Measurements from ENCODE around the gene EMC1. TPM values are rescaled to one million over a fixed set of nuclear protein-coding genes. Genes with fewer than 3 reads are reported as not detected.

The EMC1 gene
- total RNA-seq, 6 experiments from 2014 or later: 18.6 to 32.7 (median 25.3) TPM

- no peak for TF ChIP-seq POLR2A (IDR thresholded peaks at IDR 0.05)
- no peak for TF ChIP-seq CTCF (IDR thresholded peaks at IDR 0.05)
- Histone ChIP-seq H3K36me3 (peaks cover 11 to 46% (median 22%) of the 10 kb centered on the region in 4 donors), H3K27me3 (no peaks in the 10 kb centered on the region), H3K27ac (peak overlapping the region in 1 of 3 donors; percentile 77), H3K4me1 (peaks cover 0 to 50% (median 14%) of the 10 kb centered on the region in 4 donors), H3K4me3 (no peak overlapping the region), H3K9me3 (no peaks in the 10 kb centered on the region)
- DNase-seq (no peak), ATAC-seq (peak in 2 of 4 donors; percentile 29 to 42)
- intact Hi-C loops (cut with DNase I): no loop called here
- WGBS (ENCODE audit: insufficient coverage, low coverage, low lambda C conversion rate, missing lambda C conversion rate): 88% methylated on average over 4 of the region's 4 CpGs
Observed at GRCh38 chr1:19199969-19200604, 51.2 kb downstream of the EMC1 start.

GRCh38 chr1:19199329-19199968 is 51.9 kb downstream of the EMC1 start:
- intact Hi-C loops (cut with DNase I): no loop called here
- Histone ChIP-seq H3K27me3 (no peaks in the 10 kb centered on the region), H3K9me3 (no peaks in the 10 kb centered on the region), H3K27ac (peak overlapping the region in 1 of 3 donors; percentile 77), H3K4me3 (no peak overlapping the region), H3K36me3 (peaks cover 11 to 46% (median 22%) of the 10 kb centered on the region in 4 donors), H3K4me1 (peaks cover 0 to 50% (median 14%) of the 10 kb centered on the region in 4 donors)
- 36% methylated on average over 4 of the region's 4 CpGs for WGBS (ENCODE audit: insufficient coverage, low coverage, low lambda C conversion rate, missing lambda C conversion rate)
- TF ChIP-seq POLR2A (IDR thresholded peaks at IDR 0.05): no peak
- TF ChIP-seq CTCF (IDR thresholded peaks at IDR 0.05): no peak
- DNase-seq: no peak
- peak; percentile 61 to 67 (median 61) for ATAC-seq

DNA sequence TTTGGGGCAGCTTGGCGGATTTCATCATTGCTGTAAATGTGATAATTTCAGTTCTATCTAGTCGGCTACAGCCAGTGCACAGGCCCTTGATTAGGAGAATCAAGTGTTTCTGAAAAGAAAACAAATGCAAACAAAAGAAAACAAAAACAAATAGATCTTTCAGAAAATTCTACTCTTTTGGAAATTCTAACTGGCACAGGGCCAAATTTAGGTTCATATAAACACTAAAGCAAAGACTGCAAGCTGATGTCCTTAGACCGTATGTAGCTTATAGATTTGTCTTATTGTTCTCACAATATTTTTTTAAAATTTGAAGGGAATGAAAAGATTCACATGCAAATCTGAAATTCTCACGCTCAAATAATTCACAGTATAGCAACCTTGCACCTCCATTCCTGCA is 52.5 kb downstream of the EMC1 start:
- Histone ChIP-seq H3K27ac (peak overlapping the region in 1 of 3 donors; percentile 77), H3K4me1 (peaks cover 0 to 50% (median 13%) of the 10 kb centered on the region in 4 donors), H3K9me3 (no peaks in the 10 kb centered on the region), H3K36me3 (peaks cover 15 to 53% (median 22%) of the 10 kb centered on the region in 4 donors), H3K4me3 (no peak overlapping the region), H3K27me3 (no peaks in the 10 kb centered on the region)
- WGBS (ENCODE audit: insufficient coverage, low coverage, low lambda C conversion rate, missing lambda C conversion rate): 83% methylated on average over 4 of the region's 4 CpGs
- DNase-seq: no peak
- TF ChIP-seq CTCF (IDR thresholded peaks at IDR 0.05): no peak
- TF ChIP-seq POLR2A (IDR thresholded peaks at IDR 0.05): no peak
- ATAC-seq: no peak
- intact Hi-C loops (cut with DNase I): no loop called here

DNA sequence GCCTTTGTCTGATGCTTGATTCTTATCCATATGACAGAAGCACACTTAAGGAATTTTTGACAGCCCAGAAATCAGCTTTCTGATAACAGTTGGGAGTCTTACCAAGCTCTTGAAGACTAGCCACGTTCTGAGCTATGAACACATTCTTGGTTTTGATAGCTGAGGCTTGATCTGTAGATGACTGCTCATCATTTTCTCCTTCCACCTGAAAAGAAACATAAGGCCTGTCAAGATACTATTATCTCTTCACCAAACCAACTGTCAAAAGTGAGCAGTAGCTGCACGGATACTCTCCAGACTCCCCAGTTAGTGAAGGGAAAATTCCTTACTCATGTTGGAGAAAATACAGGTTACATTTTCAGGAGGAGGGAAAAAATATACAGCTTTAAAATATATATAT is 53.5 kb downstream of the EMC1 start:
- no peak for DNase-seq
- intact Hi-C loops (cut with DNase I): no loop called here
- Histone ChIP-seq H3K36me3 (peaks cover 19 to 62% (median 31%) of the 10 kb centered on the region in 4 donors), H3K27ac (no peak overlapping the region), H3K9me3 (no peaks in the 10 kb centered on the region), H3K4me3 (no peak overlapping the region), H3K4me1 (peaks cover 0 to 40% (median 8%) of the 10 kb centered on the region in 4 donors), H3K27me3 (no peaks in the 10 kb centered on the region)
- 79% methylated on average over 2 of the region's 2 CpGs for WGBS (ENCODE audit: insufficient coverage, low coverage, low lambda C conversion rate, missing lambda C conversion rate)
- no peak for ATAC-seq
- TF ChIP-seq POLR2A (IDR thresholded peaks at IDR 0.05) (no peak), CTCF (IDR thresholded peaks at IDR 0.05) (no peak)
